ENCODE results near the gene FAT2. TPM values are rescaled to one million over a fixed set of nuclear protein-coding genes. Genes with fewer than 3 reads are reported as not detected.

Gene FAT2
- total RNA-seq, 6 experiments from 2014 or later = not detected

DNA sequence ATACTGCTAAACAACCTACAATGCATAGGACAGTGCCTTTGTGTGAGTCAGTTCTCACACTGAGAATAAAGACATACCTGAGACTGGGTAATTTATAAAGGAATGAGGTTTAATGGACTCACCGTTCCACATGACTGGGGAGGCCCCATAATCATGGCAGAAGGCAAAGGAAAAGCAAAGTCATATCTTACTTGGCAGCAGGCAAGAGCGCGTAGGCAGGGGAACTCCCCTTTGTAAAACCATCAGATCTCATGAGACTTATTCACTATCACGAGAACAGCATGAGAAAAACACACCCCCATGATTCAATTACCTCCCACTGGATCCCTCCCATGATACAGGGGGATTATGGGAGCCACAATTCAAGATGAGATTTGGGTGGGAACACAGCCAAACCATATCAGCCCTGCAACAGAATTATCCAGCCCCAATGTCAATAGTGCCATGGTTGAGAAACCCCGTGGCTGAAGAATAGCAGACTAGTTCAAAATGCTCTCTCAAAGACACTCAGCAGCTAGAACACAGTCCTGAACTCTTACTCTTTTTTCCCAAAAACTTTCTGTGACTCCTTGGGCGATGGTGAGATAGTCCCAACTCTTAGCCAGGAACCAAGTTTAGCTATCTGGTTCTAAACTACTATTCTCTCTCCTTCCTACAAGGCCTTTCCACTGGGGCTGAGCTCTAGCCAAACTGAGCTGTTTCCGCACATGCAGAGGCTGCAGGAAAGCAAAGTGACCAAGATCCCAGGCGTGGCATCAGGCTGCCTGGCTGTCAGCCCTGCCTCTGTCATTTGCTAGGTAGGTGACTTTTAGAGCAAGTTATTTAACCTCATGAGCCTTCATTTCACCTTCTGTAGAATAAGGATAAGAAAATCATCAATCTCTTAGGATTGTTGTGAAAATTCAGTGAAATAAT, 21.7 kb downstream of the FAT2 start:
- Histone ChIP-seq H3K36me3 (no peaks in the 10 kb centered on the region), H3K27ac (no peak overlapping the region), H3K4me3 (no peak overlapping the region), H3K9me3 (no peaks in the 10 kb centered on the region), H3K27me3 (no peaks in the 10 kb centered on the region), H3K4me1 (no peaks in the 10 kb centered on the region)
- intact Hi-C loops (cut with DNase I) = no loop called here
- 49% methylated on average over 7 of the region's 8 CpGs for WGBS (ENCODE audit: insufficient coverage, low coverage, low lambda C conversion rate, missing lambda C conversion rate)
- no peak for TF ChIP-seq POLR2A (IDR thresholded peaks at IDR 0.05)
- no peak for TF ChIP-seq CTCF (IDR thresholded peaks at IDR 0.05)
- ATAC-seq = no peak
- no peak for DNase-seq

DNA sequence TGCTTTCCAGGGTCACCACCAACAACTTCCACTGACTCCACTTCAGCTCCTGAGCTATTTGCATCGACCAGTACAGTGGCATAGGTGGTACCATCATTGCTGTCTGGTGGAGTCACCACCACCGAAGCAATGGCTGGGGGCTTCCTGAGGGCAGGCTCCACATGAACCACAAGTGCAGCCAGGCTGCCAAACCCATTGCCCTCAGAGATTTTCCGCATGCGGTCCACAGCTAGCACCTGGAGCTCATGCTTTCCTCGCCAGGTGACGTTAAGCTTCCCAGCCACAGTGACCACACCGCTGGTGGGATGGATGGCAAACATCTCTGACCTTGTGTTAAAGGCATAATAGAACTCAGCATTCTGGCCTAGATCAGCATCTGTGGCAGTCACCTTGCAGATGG, 23.1 kb downstream of the FAT2 start:
- intact Hi-C loops (cut with DNase I) = no loop called here
- H3K27ac ChIP-seq = no peak overlapping the region
- ATAC-seq = no peak
- WGBS (ENCODE audit: insufficient coverage, low coverage, low lambda C conversion rate, missing lambda C conversion rate) = no CpG with 5 or more reads among the region's 7 CpGs
- H3K4me1 ChIP-seq = no peaks in the 10 kb centered on the region
- H3K4me3 ChIP-seq = no peak overlapping the region
- H3K27me3 ChIP-seq = no peaks in the 10 kb centered on the region
- no peaks in the 10 kb centered on the region for H3K9me3 ChIP-seq
- no peak for DNase-seq
- no peaks in the 10 kb centered on the region for H3K36me3 ChIP-seq
- TF ChIP-seq POLR2A (IDR thresholded peaks at IDR 0.05) (no peak), CTCF (IDR thresholded peaks at IDR 0.05) (no peak)

DNA sequence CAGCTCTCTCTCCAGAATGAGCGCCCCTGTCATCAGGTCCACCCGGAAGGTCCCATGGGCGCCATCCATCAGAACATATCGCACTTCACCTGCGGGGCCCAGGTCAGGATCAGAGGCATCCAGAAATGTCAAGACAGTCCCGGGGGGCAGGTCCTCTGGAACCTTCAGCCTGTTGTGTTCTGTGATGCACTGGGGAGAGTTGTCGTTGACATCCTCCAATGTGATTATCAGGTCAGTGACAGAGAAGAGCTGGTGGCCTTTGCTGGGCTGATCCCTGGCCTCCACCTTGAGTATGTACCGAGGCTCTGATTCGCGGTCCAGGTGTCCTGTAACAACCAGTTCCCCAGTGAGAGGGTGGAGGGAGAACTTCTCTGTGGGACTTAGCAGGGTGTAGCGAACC, 25.2 kb downstream of the FAT2 start:
- DNase-seq (no peak), ATAC-seq (no peak)
- H3K4me1 ChIP-seq = no peaks in the 10 kb centered on the region
- H3K36me3 ChIP-seq = no peaks in the 10 kb centered on the region
- no peak overlapping the region for H3K4me3 ChIP-seq
- no peaks in the 10 kb centered on the region for H3K27me3 ChIP-seq
- no peak for TF ChIP-seq CTCF (IDR thresholded peaks at IDR 0.05)
- TF ChIP-seq POLR2A (IDR thresholded peaks at IDR 0.05) = no peak
- H3K9me3 ChIP-seq = no peaks in the 10 kb centered on the region
- intact Hi-C loops (cut with DNase I) = no loop called here
- no CpG with 5 or more reads among the region's 11 CpGs for WGBS (ENCODE audit: insufficient coverage, low coverage, low lambda C conversion rate, missing lambda C conversion rate)
- no peak overlapping the region for H3K27ac ChIP-seq

DNA sequence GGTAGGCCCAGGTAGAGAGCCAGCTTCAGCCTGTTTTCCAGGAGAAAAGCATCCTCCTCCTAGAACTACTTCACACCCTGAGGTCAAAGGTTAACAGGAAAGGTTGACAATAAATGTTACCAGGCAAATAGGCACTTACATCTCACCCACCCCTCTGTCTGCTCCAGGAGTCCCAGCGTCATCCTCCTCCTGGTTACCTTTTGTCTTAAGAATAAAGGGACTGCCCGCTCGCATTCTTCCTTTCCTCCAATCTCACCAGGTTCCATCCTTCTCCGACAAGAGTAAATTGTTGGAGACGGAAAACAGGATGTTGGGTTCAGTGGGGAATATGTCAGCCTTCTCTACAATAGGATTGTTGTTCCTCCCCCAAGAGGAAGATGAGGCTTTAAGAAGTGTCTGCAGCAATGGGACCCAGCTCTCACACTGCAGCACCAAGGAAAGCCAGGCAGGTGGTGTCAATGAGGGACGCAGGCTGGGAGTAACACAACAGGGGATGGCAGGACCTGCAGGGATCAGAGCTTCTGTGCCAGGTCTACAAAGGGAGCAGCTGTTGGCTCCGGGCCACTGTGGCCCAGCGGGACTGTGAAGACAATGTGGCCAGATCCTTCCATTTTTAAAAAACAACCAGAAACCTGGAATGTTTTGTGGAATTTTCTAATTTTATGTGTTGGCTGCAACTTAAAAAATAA, 29.0 kb downstream of the FAT2 start:
- Histone ChIP-seq H3K27me3 (no peaks in the 10 kb centered on the region), H3K27ac (no peak overlapping the region), H3K9me3 (no peaks in the 10 kb centered on the region), H3K36me3 (no peaks in the 10 kb centered on the region), H3K4me3 (no peak overlapping the region), H3K4me1 (no peaks in the 10 kb centered on the region)
- no peak for TF ChIP-seq CTCF (IDR thresholded peaks at IDR 0.05)
- no peak for TF ChIP-seq POLR2A (IDR thresholded peaks at IDR 0.05)
- 76% methylated on average over 8 of the region's 8 CpGs for WGBS (ENCODE audit: insufficient coverage, low coverage, low lambda C conversion rate, missing lambda C conversion rate)
- DNase-seq (no peak), ATAC-seq (no peak)
- intact Hi-C loops (cut with DNase I) = no loop called here

All from right lobe of liver (tissue), 6 donors.